ENCODE results near the gene NDUFV3.
"Not testable (repeated sequence)": the region's sequence is repeated elsewhere in the genome, so short reads cannot be mapped to it uniquely, and the experiment has no call there.

Gene NDUFV3

GRCh38 chr21:42958122-42958521 is 65.0 kb downstream of the NDUFV3 start:
- not testable (repeated sequence) for H3K4me1 ChIP-seq (ENCODE audit: control insufficient read depth, insufficient read depth, low read length); H3K27me3 ChIP-seq (ENCODE audit: control insufficient read depth in 1 of 2, insufficient read depth in 2 of 2, low read length in 2 of 2); H3K4me3 ChIP-seq (ENCODE audit: low read length in 2 of 2); H3K27ac ChIP-seq (ENCODE audit: low read length); H3K36me3 ChIP-seq (ENCODE audit: control insufficient read depth in 2 of 2, insufficient read depth in 2 of 2, low read length in 2 of 2); H3K9ac ChIP-seq (ENCODE audit: low read length in 2 of 2); H3K9me3 ChIP-seq (ENCODE audit: control insufficient read depth in 2 of 2, low read length in 2 of 2)

- H3K9me3 ChIP-seq (ENCODE audit: control insufficient read depth in 2 of 2, low read length in 2 of 2): no peaks in the 10 kb centered on the region
- H3K4me1 ChIP-seq (ENCODE audit: control insufficient read depth, insufficient read depth, low read length): no peaks in the 10 kb centered on the region
- no peaks in the 10 kb centered on the region for H3K27me3 ChIP-seq (ENCODE audit: control insufficient read depth in 1 of 2, insufficient read depth in 2 of 2, low read length in 2 of 2)
- no peak overlapping the region for H3K27ac ChIP-seq (ENCODE audit: low read length)
- no peak overlapping the region for H3K9ac ChIP-seq (ENCODE audit: low read length in 2 of 2)
- no peak overlapping the region for H3K4me3 ChIP-seq (ENCODE audit: low read length in 2 of 2)
- H3K36me3 ChIP-seq (ENCODE audit: control insufficient read depth in 2 of 2, insufficient read depth in 2 of 2, low read length in 2 of 2): no peaks in the 10 kb centered on the region
These were observed 66.6 kb downstream of the NDUFV3 start for GRCh38 chr21:42959728-42960127.

GRCh38 chr21:42962380-42963007 is 69.4 kb downstream of the NDUFV3 start:
- no peaks in the 10 kb centered on the region for H3K27me3 ChIP-seq (ENCODE audit: control insufficient read depth in 1 of 2, insufficient read depth in 2 of 2, low read length in 2 of 2)
- no peak overlapping the region for H3K9ac ChIP-seq (ENCODE audit: low read length in 2 of 2)
- no peaks in the 10 kb centered on the region for H3K36me3 ChIP-seq (ENCODE audit: control insufficient read depth in 2 of 2, insufficient read depth in 2 of 2, low read length in 2 of 2)
- no peak overlapping the region for H3K27ac ChIP-seq (ENCODE audit: low read length)
- no peaks in the 10 kb centered on the region for H3K4me1 ChIP-seq (ENCODE audit: control insufficient read depth, insufficient read depth, low read length)
- H3K4me3 ChIP-seq (ENCODE audit: low read length in 2 of 2): no peak overlapping the region
- H3K9me3 ChIP-seq (ENCODE audit: control insufficient read depth in 2 of 2, low read length in 2 of 2): no peaks in the 10 kb centered on the region
